NT2/D1 (cell line): Measurements from ENCODE around the gene FEN1.

Experiments
- SUZ12 ChIP-seq: IDR thresholded peaks from 2 replicates; pipeline ENCODE4 v1.6.1; 2011; ENCODE audit not compliant: insufficient read length, insufficient read depth; ENCODE audit errors: extremely low read depth
- ZNF274 ChIP-seq: IDR thresholded peaks from 2 replicates; pipeline ENCODE4 v1.6.1; 2011; ENCODE audit warnings: mild to moderate bottlenecking, low read depth, low read length

- no peak for TF ChIP-seq SUZ12
- no peak for TF ChIP-seq ZNF274
Measured at GRCh38 chr11:61752117-61752924, 40.4 kb upstream of the FEN1 start, which contains the start of gene MYRF.
